HG03521 (cell line): ENCODE data around the gene CLNK.
A peak's percentile ranks its signal among the peaks of the same experiment; 100 is the strongest.

ENCODE experiments used
- ATAC-seq: cut with Tn5 transposase; IDR thresholded peaks from one replicate; pipeline ENCODE4 v1.9.1; 2021; ENCODE audit warnings: mild to moderate bottlenecking, moderate library complexity; ENCODE audit not compliant: unreplicated experiment

CLNK gene, protein sequence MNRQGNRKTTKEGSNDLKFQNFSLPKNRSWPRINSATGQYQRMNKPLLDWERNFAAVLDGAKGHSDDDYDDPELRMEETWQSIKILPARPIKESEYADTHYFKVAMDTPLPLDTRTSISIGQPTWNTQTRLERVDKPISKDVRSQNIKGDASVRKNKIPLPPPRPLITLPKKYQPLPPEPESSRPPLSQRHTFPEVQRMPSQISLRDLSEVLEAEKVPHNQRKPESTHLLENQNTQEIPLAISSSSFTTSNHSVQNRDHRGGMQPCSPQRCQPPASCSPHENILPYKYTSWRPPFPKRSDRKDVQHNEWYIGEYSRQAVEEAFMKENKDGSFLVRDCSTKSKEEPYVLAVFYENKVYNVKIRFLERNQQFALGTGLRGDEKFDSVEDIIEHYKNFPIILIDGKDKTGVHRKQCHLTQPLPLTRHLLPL

DNA sequence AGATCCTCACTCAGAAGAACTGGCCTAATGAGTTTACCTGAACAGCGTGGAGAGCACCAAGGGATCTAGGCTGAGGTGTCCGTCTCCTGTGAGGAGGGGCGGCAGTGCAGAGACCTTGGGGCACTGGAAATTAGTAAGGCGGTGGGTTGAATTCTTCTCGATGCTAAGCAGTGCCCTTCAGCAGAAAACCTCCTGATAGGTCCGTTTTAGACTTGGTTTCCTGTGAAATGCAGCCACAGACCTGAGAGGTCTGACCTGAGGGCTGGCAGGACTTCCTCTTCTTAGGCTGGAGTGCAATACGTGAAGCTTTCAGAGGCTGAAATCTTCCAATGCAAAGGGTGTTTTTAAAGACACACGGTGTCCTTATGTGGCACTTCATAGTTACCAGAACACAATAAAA lies at the start of gene CLNK:
Gene CLNK, minus strand, starts transcription at position 138 of the 400 bp plus-strand sequence. CDS start 16,899 bp downstream, outside the sequence.
- peak; percentile 76 for ATAC-seq

DNA sequence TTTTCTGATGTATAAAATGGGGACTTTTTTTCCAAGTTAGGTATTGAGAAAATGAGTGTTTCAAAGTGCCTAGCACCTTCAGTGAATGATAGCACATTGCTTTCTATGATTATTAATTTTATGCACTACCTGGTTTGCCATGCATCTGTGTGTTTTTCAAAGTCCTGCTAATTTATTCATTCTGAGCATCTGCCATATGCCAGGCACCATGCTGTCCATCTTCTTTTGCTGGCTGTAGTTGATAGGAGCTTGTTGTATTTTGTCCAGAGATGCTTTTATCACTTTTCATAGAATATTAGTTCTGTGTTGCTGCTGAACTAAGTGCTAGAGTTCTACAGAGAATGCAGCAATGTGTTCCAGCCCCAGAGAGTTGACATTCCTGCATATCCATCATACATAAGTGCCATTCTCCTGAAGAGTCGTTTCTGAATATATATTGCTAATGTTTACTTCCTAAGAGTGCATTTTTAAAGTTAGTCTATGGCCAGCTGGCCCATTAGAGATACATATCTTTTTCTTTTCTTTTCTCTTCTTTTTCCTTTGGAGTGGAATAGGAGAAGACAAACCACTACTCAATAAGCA lies 49.0 kb upstream of the CLNK start:
- ATAC-seq, result no peak

DNA sequence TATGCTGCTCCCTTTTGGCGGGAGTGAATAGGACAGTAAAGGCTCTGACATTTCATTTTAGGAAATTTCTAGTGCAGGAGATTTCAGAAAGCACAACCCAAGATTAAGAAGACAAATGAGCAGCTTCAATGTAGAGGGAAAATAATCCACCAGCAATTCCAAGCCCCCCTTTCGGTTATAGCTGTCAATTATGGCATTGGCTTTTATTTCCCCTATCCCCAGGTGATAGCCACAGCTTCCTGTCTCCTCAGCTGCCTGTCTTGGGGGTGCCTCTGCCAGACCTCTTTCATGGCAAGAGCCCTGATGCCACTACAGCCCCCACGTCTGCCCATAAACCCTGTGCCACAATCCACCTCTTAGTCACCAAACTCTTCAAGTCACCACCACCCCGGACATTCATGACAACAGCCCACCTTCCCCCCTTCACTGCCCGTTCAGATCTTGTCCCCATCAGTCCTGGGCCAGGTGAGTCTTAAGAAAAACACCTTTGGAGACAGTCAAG lies 48.4 kb upstream of the CLNK start:
- ATAC-seq, result no peak

DNA sequence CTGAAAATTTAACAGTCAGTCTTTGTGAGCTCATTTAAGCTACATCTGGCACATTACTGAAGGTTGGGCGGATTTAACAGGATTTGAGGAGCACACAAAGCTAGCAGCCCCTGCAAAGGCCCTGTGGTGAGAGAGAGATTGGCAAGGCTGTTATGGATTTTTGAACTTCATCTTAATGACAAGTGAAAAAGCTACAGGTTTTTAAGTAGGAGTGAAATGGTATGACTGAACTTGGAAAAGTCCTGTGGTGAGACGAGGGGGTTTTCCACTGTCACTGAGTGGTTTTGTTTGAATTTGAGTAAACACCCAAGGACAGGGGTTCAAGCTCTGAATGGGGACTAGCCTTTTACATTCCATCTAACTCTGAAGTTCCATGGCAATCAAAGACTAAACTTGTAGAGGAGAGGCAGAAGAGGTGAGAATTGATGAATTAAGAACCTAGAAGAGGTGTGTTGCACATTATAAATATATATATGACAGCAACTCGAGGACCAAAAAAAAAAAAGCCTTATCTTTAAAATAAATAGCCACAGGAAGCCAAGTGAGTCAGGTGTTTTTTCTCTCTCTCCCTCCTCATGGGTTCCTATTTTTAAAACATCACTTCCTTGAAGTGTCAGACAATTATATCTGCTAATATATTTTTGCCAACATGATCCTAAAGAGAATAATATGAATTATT lies 47.8 kb upstream of the CLNK start:
- no peak for ATAC-seq

DNA sequence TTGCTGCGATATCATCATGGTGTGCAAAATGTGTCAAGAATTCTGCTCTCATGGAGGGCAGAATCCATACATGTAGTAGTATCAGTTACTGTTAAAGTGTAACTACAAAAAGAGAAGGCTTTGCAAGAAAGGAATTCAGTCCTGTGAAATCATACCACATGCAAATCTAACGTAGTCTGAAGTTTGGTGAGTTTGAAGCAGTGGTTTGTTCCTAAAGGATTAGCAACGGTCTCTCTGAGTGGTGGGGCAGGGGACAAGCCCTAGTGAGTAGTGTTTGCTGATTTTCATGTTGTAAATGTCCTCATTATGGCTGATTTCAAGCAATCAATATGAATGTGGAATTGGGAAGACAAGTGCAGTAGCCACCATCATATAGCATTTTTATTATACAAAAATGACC lies 47.1 kb upstream of the CLNK start:
- ATAC-seq, result no peak

DNA sequence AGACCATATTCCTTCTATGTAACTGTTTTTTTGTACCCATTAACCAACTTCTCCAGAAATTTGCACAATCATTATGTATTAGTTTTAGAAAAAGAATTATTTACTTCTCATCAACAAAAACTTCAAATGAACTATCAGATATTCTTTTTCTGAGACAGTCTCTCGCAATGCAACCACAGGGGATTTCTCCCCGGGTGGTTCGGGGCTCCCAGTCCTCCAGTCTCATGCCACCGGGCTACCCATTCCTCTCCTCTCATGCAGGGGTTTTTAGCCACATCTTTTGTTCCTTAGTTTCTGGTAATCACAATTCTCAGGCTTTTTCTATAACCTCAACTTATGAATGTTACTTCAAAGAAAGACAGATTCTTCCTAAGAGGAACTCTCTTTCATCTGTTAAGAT lies 46.6 kb upstream of the CLNK start:
- ATAC-seq, result no peak

DNA sequence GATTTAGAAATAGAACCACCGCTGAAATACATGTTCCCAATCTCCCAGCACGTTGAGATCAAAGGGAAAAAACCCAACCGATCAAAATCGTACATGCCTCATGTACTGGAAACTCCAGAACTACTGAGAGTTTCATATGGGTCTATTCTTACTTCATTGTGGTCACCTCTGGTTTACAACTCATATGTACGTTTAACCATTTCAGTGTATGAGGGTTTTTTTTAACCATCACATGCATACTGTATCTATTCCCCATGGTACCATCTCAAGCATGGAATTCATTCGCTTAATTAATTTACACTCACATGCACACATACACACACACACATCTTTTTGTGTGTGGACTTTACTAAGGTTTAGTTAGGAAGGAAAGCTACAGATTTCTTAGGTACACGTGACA lies 46.0 kb upstream of the CLNK start:
- peak; percentile 55 for ATAC-seq

DNA sequence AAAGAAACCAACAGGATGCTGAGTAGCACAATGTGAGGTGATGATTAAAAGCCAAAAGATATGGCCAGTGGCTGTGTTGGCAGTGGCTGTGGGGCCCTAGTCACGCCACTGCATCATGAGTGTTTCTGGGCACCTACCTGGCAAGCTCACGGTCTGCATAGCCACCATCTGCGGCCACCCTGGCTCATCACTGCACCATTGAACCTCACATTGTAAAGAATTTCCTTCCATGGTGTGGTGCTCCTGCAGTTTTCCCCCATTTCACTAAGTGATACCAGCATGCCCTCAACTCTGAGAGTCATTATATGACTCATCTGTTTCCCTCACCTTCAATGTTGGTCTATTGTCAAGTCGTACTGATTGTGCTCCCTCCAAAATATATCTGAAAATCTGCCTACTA lies 45.5 kb upstream of the CLNK start:
- peak; percentile 32 for ATAC-seq

DNA sequence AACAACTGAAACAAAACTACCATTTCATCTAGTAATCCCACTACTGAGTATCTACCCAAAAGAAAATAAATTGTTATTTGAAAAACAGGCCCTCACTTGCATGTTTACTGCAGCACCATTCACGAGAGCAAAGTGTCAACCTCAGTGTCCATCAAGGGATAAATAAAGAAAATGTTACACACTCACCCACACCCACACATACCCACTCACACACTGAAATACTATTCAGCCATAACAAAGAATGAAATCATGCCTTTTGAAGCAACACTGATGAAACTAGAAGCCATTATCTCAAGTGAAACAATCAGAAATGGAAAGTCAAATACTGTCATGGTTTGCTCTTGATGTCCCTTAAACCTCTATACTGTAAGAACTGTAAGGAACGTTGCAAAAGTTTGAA lies 44.8 kb upstream of the CLNK start:
- ATAC-seq, result no peak

DNA sequence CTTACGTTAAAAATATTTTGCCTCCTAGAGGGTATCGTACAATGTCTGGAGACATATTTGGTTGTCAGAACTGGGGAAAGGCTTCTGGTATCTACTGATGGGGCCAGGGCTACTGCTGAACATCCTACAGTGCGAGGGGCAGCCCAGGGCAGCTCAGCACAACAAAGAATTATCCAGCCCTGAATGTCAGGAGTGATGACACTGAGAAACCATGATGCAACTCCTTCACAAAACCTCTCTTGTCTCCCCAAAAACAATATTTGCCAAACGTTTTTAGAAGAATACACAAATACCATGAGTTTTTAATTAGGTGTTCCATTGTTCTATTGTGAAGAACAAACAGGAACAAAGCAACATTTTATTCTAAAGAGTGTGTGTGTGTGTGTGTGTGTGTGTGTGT lies 43.4 kb upstream of the CLNK start:
- no peak for ATAC-seq

DNA sequence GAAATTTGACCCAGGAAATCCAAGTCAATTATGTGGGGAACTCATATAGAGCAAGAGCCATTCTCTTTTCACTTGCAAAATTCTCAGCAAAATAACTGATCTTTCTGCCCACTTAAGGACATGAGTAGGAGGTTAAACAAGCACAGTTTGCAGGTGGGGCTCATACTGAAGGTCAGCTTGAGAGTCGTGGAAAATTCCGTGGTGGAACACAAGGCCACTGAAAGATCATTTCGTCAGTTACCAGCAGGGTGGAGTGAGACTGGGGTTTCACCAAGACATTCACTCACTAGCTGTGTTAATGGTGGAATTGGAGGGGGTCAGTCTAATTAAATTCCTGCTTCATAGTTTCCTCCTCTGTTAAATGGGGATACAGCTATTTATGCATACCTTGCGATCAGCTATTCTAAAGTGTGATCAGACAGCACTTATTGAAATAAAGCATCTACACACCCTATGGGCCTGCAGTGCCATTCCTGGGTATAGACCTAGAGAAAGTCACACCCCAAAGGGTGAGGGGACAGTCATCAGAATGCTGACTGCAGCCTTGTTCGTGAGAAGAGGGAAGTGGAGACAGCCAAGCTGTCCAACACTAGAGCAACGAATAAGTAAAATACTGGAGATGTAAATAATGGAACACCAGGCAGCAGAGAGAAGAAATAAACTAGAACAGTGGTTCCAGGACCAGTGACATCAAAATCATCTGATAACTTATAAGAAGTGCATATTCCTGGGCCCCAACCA lies 42.7 kb upstream of the CLNK start:
- no peak for ATAC-seq

DNA sequence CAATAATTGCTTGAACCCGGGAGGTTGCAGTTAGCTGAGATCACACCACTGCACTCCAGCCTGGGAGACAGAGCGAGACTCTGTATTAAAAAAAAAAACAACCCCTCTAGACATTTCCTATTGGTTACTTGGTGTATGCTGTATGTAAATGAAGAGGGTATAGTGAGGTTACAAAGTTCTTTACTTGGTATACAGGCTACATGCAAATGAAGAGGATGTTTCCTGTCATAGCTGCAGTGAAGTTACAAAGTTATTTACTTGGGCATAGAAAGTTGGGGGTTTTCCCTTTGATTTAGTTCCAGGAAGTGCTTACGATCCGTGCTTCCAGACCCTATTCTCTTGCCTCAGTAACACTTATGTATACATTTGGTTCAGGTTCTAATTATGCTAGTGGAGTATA lies 38.4 kb upstream of the CLNK start:
- peak; percentile 94 for ATAC-seq

DNA sequence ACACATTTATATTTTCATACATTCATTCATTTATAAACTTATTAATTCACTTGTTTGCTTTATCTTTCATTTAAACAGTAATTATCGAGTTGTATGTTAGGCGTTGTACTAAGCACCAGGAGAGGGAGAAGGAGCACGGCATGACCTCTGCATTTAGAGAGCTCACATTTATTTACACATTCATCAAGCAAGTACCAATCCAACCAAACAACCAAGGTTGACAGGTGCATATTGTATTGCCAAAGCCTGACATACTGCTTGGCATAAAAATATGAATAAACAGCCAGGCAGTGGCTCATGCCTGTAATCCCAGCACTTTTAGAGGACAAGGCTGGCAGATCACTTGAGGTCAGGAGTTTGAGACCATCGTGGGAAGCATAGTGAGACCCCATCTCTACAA lies 37.0 kb upstream of the CLNK start:
- ATAC-seq, result no peak

DNA sequence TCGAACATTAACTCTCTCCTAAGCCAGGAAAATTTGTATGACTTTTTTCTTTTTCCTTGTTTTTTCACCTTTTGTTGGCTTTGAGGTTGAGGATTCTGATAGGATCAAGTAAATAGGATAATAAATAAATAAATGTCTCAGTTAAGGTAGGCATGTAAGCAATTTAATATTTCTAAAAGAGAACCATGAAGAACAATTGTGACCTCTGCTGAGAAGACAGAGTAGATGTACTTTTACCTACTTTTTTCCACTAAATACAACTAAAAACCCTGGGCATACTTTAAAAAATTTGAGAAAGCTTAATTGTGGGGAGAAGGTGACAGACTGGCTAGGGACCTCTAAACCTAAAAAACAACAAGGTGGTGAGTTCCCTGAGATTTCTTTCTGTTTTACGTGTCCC lies 31.6 kb upstream of the CLNK start:
- no peak for ATAC-seq

DNA sequence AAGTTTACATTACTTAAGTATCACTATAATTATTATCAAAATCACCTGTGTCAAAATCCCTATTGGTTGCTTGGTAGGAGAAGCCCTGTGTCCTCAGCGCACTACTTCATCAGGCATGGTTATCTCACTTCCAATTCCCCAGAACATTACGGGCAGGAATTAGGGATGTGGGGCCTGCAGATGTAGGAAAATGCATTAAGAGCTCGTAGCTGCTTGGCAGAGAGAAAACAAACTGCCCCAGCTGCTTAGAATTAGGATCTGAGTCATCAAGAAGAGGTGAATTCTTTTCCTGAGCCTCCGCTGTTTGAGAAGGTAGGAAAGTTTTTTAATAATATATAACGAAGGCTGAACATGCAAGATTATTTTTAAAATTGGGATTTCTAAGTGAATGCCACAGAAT lies 31.1 kb upstream of the CLNK start:
- no peak for ATAC-seq

DNA sequence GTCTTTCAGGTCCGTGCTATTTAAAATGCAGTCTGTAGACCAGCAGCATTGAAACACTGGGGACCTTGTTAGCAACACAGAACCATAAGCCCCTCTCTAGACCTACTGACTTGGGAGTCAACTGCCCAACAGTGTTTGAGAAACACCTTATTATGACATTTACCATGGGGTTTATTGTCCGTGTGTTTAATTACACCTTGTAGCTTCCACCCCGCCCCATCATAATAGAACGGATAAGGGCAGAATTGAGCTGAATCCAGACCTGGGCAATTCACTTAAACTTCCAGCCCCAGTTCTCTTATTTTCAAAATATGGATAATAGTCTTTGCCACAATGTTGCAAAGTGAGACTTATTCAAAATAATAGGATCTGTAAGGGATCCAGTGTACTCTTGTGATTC lies 30.6 kb upstream of the CLNK start:
- ATAC-seq, result no peak

DNA sequence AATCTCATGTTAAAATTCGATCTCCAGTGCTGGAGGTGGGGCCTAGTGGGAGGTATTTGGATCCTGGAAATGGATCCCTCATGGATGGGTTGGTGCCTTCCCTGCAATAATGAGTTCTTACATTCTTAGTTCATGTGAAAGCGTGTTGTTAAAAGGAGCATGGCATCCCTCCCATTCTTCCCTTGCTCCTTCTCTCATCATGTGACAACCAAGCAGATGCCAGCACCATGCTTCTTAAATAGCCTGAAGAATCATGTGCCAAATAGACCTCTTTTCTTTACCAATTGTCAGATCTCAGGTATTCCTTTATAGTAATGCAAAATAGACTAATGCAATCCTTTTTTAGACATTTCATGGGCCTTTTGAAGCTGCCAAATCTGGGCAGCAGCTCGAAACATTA lies 29.0 kb upstream of the CLNK start:
- ATAC-seq, result no peak

DNA sequence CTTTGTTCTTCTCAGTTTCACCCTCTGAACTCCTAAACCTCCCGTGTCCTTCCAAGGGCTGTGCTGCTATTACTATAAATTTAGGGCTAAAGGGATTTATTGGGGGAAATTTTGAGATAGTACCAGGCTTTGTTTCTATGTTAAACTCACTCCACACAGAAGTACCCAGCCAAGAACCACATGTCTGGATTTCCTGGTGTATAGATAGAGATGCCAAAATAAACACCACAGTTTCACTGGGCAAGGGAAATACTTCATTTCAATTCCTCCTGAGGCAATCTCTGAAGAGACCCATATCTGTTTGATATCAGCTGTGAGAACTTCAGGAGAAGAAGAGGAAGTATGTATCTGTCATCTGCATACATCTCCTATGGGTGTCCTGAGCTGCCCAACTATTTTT lies 21.7 kb upstream of the CLNK start:
- ATAC-seq, result no peak

DNA sequence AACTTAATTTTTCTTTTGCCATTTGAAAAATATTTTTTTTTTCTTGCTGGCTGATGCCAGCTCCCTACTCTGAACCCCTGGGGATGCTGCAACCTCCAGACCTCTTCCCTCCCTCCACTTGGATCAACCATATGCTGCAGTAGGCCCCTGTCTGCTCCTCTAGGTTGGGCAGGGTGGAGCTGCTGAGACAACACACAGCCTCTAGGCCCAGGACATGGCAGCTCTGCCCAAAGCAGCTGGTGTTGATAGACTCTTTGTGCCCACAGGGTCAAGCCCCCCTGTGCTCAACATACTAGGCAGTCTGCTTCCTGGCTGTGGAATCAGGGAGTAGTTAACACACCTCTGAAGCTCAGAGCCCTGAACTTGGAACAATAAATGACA lies 19.9 kb upstream of the CLNK start:
- no peak for ATAC-seq

DNA sequence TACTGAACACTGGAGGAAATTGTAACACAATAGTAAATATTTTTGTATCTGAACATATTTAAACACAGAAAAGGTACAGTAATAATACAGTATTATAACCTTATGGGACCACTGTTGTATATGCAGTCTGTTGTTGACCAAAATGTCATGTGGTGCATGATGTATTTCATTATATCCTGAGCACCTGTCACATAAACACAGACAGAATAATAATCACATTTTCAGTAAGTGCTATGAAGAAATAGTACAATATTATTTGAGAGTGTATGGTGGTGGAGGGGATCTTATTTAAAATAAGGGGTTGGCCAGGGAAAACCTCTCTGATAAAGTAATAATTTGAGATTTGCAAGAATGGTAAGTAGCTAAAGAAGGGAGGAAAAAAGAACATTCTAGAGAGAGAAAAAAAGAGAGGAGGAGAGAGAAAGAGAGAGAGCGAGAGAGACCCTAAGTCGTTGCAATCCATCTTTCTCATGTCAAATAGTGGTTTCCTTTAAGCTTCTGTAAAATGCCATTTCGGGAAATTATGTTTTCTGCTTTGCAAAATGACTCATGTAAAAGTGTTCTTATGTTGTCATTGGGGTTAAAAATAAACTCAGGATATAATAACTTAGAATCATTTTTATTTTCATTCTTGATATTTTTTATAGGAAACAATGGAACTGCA lies 19.3 kb upstream of the CLNK start:
- no peak for ATAC-seq

DNA sequence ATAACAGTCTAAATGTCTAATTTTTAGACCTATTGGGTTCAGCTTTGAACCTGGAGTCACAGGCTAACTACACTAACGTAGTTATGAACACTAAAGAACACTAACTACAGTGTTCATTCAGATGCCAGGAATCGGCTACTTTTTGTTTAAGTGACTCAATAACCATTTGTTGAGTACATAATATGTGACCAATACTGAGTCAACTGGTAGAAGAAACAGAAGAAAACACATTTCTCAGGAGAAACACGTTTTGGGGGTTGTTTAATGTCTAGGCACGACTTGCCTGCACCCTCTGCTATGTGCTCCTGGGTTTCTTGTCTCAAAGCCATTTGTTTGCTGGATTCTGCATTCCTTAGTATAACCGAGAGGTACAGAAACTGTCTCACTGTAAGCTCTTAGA lies 18.6 kb upstream of the CLNK start:
- no peak for ATAC-seq
